ENCODE measurements around the gene MACROD2.
"Not testable (repeated sequence)": the region's sequence is repeated elsewhere in the genome, so short reads cannot be mapped to it uniquely, and the experiment has no call there.

The MACROD2 gene

GRCh38 chr20:15140286-15140685, 1145.0 kb downstream of the MACROD2 start:
- Histone ChIP-seq H3K4me1 (ENCODE audit: insufficient read depth, low read length) (no peaks in the 10 kb centered on the region), H2AFZ (ENCODE audit: low read depth, low read length) (no peak overlapping the region), H3K9me3 (ENCODE audit: low read length) (no peaks in the 10 kb centered on the region)

GRCh38 chr20:15140940-15141339, 1145.6 kb downstream of the MACROD2 start:
- not testable (repeated sequence) for H3K27me3 ChIP-seq (ENCODE audit: insufficient read depth, low read length); H2AFZ ChIP-seq (ENCODE audit: low read depth, low read length); H3K4me1 ChIP-seq (ENCODE audit: insufficient read depth, low read length); H3K4me3 ChIP-seq (ENCODE audit: low read length); H3K36me3 ChIP-seq (ENCODE audit: insufficient read depth, low read length); H3K9me3 ChIP-seq (ENCODE audit: low read length)

More at GRCh38 chr20:15140286-15140685, 1145.0 kb downstream of the MACROD2 start:
- Histone ChIP-seq H3K27me3 (ENCODE audit: insufficient read depth, low read length) (no peaks in the 10 kb centered on the region), H3K36me3 (ENCODE audit: insufficient read depth, low read length) (no peaks in the 10 kb centered on the region), H3K4me3 (ENCODE audit: low read length) (no peak overlapping the region)

- no peaks in the 10 kb centered on the region for H3K4me1 ChIP-seq (ENCODE audit: insufficient read depth, low read length)
- H3K9me3 ChIP-seq (ENCODE audit: low read length), result no peaks in the 10 kb centered on the region
- no peak overlapping the region for H3K4me3 ChIP-seq (ENCODE audit: low read length)
- H2AFZ ChIP-seq (ENCODE audit: low read depth, low read length), result no peak overlapping the region
- no peaks in the 10 kb centered on the region for H3K36me3 ChIP-seq (ENCODE audit: insufficient read depth, low read length)
- no peaks in the 10 kb centered on the region for H3K27me3 ChIP-seq (ENCODE audit: insufficient read depth, low read length)
These were observed 1146.5 kb downstream of the MACROD2 start for GRCh38 chr20:15141861-15142260.

- Histone ChIP-seq H3K36me3 (ENCODE audit: insufficient read depth, low read length) (no peaks in the 10 kb centered on the region), H3K9me3 (ENCODE audit: low read length) (no peaks in the 10 kb centered on the region), H3K4me3 (ENCODE audit: low read length) (no peak overlapping the region), H2AFZ (ENCODE audit: low read depth, low read length) (no peak overlapping the region), H3K4me1 (ENCODE audit: insufficient read depth, low read length) (no peaks in the 10 kb centered on the region), H3K27me3 (ENCODE audit: insufficient read depth, low read length) (no peaks in the 10 kb centered on the region)
These were observed 1148.2 kb downstream of the MACROD2 start for GRCh38 chr20:15143478-15143877.

- H3K4me3 ChIP-seq (ENCODE audit: low read length), result no peak overlapping the region
- H3K36me3 ChIP-seq (ENCODE audit: insufficient read depth, low read length), result no peaks in the 10 kb centered on the region
- H3K9me3 ChIP-seq (ENCODE audit: low read length), result no peaks in the 10 kb centered on the region
- H3K27me3 ChIP-seq (ENCODE audit: insufficient read depth, low read length), result no peaks in the 10 kb centered on the region
- H3K4me1 ChIP-seq (ENCODE audit: insufficient read depth, low read length), result no peaks in the 10 kb centered on the region
- H2AFZ ChIP-seq (ENCODE audit: low read depth, low read length), result no peak overlapping the region
These were observed 1149.6 kb downstream of the MACROD2 start for GRCh38 chr20:15144916-15145315.

GRCh38 chr20:15146948-15147347, 1151.6 kb downstream of the MACROD2 start:
- Histone ChIP-seq H3K27me3 (ENCODE audit: insufficient read depth, low read length) (no peaks in the 10 kb centered on the region), H3K4me1 (ENCODE audit: insufficient read depth, low read length) (no peaks in the 10 kb centered on the region), H3K4me3 (ENCODE audit: low read length) (no peak overlapping the region), H3K9me3 (ENCODE audit: low read length) (no peaks in the 10 kb centered on the region), H3K36me3 (ENCODE audit: insufficient read depth, low read length) (no peaks in the 10 kb centered on the region), H2AFZ (ENCODE audit: low read depth, low read length) (no peak overlapping the region)

- Histone ChIP-seq H2AFZ (ENCODE audit: low read depth, low read length) (no peak overlapping the region), H3K4me1 (ENCODE audit: insufficient read depth, low read length) (no peaks in the 10 kb centered on the region), H3K9me3 (ENCODE audit: low read length) (no peaks in the 10 kb centered on the region), H3K4me3 (ENCODE audit: low read length) (no peak overlapping the region), H3K36me3 (ENCODE audit: insufficient read depth, low read length) (no peaks in the 10 kb centered on the region), H3K27me3 (ENCODE audit: insufficient read depth, low read length) (no peaks in the 10 kb centered on the region)
These were observed 1158.8 kb downstream of the MACROD2 start for GRCh38 chr20:15154070-15154469.

- Histone ChIP-seq H3K9me3 (ENCODE audit: low read length) (no peaks in the 10 kb centered on the region), H3K27me3 (ENCODE audit: insufficient read depth, low read length) (no peaks in the 10 kb centered on the region), H3K36me3 (ENCODE audit: insufficient read depth, low read length) (no peaks in the 10 kb centered on the region), H3K4me1 (ENCODE audit: insufficient read depth, low read length) (no peaks in the 10 kb centered on the region), H3K4me3 (ENCODE audit: low read length) (no peak overlapping the region), H2AFZ (ENCODE audit: low read depth, low read length) (no peak overlapping the region)
These were observed 1160.6 kb downstream of the MACROD2 start for GRCh38 chr20:15155848-15156401.

GRCh38 chr20:15158533-15158932, 1163.2 kb downstream of the MACROD2 start:
- Histone ChIP-seq H3K36me3 (ENCODE audit: insufficient read depth, low read length) (no peaks in the 10 kb centered on the region), H3K27me3 (ENCODE audit: insufficient read depth, low read length) (no peaks in the 10 kb centered on the region), H3K4me3 (ENCODE audit: low read length) (no peak overlapping the region), H3K4me1 (ENCODE audit: insufficient read depth, low read length) (no peaks in the 10 kb centered on the region), H2AFZ (ENCODE audit: low read depth, low read length) (no peak overlapping the region), H3K9me3 (ENCODE audit: low read length) (no peaks in the 10 kb centered on the region)

GRCh38 chr20:15162079-15162647, 1166.8 kb downstream of the MACROD2 start:
- Histone ChIP-seq H3K36me3 (ENCODE audit: insufficient read depth, low read length) (no peaks in the 10 kb centered on the region), H3K4me3 (ENCODE audit: low read length) (no peak overlapping the region), H2AFZ (ENCODE audit: low read depth, low read length) (peak overlapping the region; percentile 67), H3K9me3 (ENCODE audit: low read length) (no peaks in the 10 kb centered on the region), H3K27me3 (ENCODE audit: insufficient read depth, low read length) (no peaks in the 10 kb centered on the region), H3K4me1 (ENCODE audit: insufficient read depth, low read length) (no peaks in the 10 kb centered on the region)

- H3K4me1 ChIP-seq (ENCODE audit: insufficient read depth, low read length), result no peaks in the 10 kb centered on the region
- H3K9me3 ChIP-seq (ENCODE audit: low read length), result no peaks in the 10 kb centered on the region
- H3K27me3 ChIP-seq (ENCODE audit: insufficient read depth, low read length), result no peaks in the 10 kb centered on the region
- H3K4me3 ChIP-seq (ENCODE audit: low read length), result no peak overlapping the region
- no peaks in the 10 kb centered on the region for H3K36me3 ChIP-seq (ENCODE audit: insufficient read depth, low read length)
- no peak overlapping the region for H2AFZ ChIP-seq (ENCODE audit: low read depth, low read length)
These were observed 1168.3 kb downstream of the MACROD2 start for GRCh38 chr20:15163632-15164031.

GRCh38 chr20:15164726-15165125, 1169.4 kb downstream of the MACROD2 start:
- Histone ChIP-seq H2AFZ (ENCODE audit: low read depth, low read length) (no peak overlapping the region), H3K36me3 (ENCODE audit: insufficient read depth, low read length) (no peaks in the 10 kb centered on the region), H3K4me1 (ENCODE audit: insufficient read depth, low read length) (no peaks in the 10 kb centered on the region), H3K27me3 (ENCODE audit: insufficient read depth, low read length) (no peaks in the 10 kb centered on the region), H3K4me3 (ENCODE audit: low read length) (no peak overlapping the region), H3K9me3 (ENCODE audit: low read length) (no peaks in the 10 kb centered on the region)

GRCh38 chr20:15166744-15167143, 1171.4 kb downstream of the MACROD2 start:
- H3K27me3 ChIP-seq (ENCODE audit: insufficient read depth, low read length), result no peaks in the 10 kb centered on the region
- H3K36me3 ChIP-seq (ENCODE audit: insufficient read depth, low read length), result no peaks in the 10 kb centered on the region
- H3K4me3 ChIP-seq (ENCODE audit: low read length), result no peak overlapping the region
- H3K4me1 ChIP-seq (ENCODE audit: insufficient read depth, low read length), result no peaks in the 10 kb centered on the region
- no peaks in the 10 kb centered on the region for H3K9me3 ChIP-seq (ENCODE audit: low read length)
- H2AFZ ChIP-seq (ENCODE audit: low read depth, low read length), result no peak overlapping the region

GRCh38 chr20:15171016-15171415, 1175.7 kb downstream of the MACROD2 start:
- H3K9me3 ChIP-seq (ENCODE audit: low read length), result no peaks in the 10 kb centered on the region

More at GRCh38 chr20:15171016-15171415, 1175.7 kb downstream of the MACROD2 start:
- H2AFZ ChIP-seq (ENCODE audit: low read depth, low read length), result no peak overlapping the region
- H3K36me3 ChIP-seq (ENCODE audit: insufficient read depth, low read length), result no peaks in the 10 kb centered on the region
- H3K27me3 ChIP-seq (ENCODE audit: insufficient read depth, low read length), result no peaks in the 10 kb centered on the region
- no peaks in the 10 kb centered on the region for H3K4me1 ChIP-seq (ENCODE audit: insufficient read depth, low read length)
- H3K4me3 ChIP-seq (ENCODE audit: low read length), result no peak overlapping the region
